GM23338 (cell line): ENCODE results near the gene TTPAL.

ENCODE experiments used
- CREB1 ChIP-seq: fragments of 250-450 bp; sonication (Bioruptor Pico); IDR thresholded peaks from 2 replicates; pipeline ENCODE4 v1.5.0; 2020; ENCODE audit warnings: low read depth, mild to moderate bottlenecking, moderate library complexity
- EZH2 ChIP-seq: fragments of 200-600 bp; sonication (generic); IDR thresholded peaks from one replicate; pipeline ENCODE4 v1.8.0; 2017; ENCODE audit warnings: antibody characterized with exemption, mild to moderate bottlenecking, low read depth; ENCODE audit not compliant: unreplicated experiment
- EZH2phosphoT487 ChIP-seq: fragments of 200-600 bp; sonication (generic); IDR thresholded peaks from one replicate; pipeline ENCODE4 v1.8.1; 2018; ENCODE audit warnings: antibody characterized with exemption; ENCODE audit not compliant: unreplicated experiment
- JUNB ChIP-seq: IDR thresholded peaks from one replicate; pipeline ENCODE4 v1.6.1; 2016; ENCODE audit warnings: antibody characterized with exemption; ENCODE audit not compliant: unreplicated experiment
- NANOG ChIP-seq: IDR thresholded peaks from 2 replicates; pipeline ENCODE4 v1.6.1; 2016; ENCODE audit warnings: antibody characterized with exemption, borderline replicate concordance
- POLR2AphosphoS5 ChIP-seq: IDR thresholded peaks from 2 replicates; pipeline ENCODE4 v1.6.1; 2016; ENCODE audit warnings: antibody characterized with exemption, low read depth
- STAT1 ChIP-seq: IDR thresholded peaks from one replicate; pipeline ENCODE4 v1.6.1; 2016; ENCODE audit warnings: antibody characterized with exemption; ENCODE audit not compliant: unreplicated experiment
- ZNF114 ChIP-seq: fragments of 250-450 bp; sonication (Bioruptor Pico); IDR thresholded peaks from 2 replicates; pipeline ENCODE4 v1.5.0; 2020; ENCODE audit warnings: mild to moderate bottlenecking, moderate library complexity
- ZNF331 ChIP-seq: fragments of 250-450 bp; sonication (Bioruptor Pico); IDR thresholded peaks from 2 replicates; pipeline ENCODE4 v1.5.0; 2020; ENCODE audit warnings: low read depth, mild to moderate bottlenecking, moderate library complexity
- TF ChIP-seq, protein P1 (sequence below), 2 experiments: fragments of 200-600 bp in 1 of 2; sonication (generic) in 1 of 2; conservative IDR thresholded peaks; 2 replicates each; pipeline versions ENCODE4 v1.5.1 to v1.6.1; 2016 to 2017; ENCODE audit warnings: antibody characterized with exemption in 2 of 2, low read depth in 2 of 2, mild to moderate bottlenecking in 2 of 2, moderate library complexity in 1 of 2
- TF ChIP-seq, protein P2 (sequence below): IDR thresholded peaks from one replicate; pipeline ENCODE4 v1.6.1; 2018; ENCODE audit warnings: antibody characterized with exemption; ENCODE audit not compliant: unreplicated experiment
- TF ChIP-seq, protein P3 (sequence below): IDR thresholded peaks from 2 replicates; pipeline ENCODE4 v1.6.1; 2016; ENCODE audit warnings: antibody characterized with exemption

DNA sequence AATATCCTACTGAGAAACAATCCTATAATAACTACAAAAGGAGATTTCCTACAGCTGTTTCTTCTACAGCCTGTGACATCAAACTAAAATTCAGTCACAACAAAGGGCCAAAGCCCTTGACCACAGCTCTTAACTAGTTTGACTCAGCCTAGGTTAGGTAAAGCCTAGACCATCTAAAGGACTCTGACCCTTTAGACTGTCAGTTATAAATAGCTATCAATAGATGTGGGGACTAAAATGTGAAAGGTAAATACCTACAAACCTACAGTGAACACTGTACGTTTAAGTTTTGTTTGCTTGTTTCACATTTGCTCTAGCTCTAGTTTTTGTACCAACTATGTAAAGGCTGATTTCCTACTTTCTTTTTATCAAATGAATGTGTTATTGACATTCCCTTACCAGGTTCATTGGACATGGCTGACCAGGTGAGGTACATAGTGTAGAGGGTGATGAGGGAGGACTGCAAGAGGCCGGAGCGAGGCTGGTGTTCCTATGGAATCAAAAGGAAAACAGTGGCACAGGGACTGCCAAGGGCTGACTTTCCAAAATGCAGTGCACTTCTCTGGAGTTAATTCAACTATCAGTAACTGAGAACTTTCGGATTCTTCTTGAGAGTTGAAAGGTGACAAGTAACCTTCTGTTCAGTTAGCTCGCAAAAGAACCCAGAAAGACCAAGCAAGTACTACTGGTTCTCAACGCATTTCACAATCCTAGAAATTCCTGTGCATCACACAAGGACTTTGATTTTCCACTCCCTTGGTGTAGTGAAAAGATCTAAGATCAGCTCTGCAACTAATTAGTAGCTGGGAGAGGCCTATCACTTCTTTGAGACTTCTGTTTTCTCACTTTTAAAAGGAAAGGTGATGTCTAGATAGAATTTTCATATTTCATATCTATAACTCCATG lies 29.0 kb downstream of the TTPAL start:
- TF ChIP-seq JUNB (no peak), EZH2phosphoT487 (no peak), EZH2 (no peak), POLR2AphosphoS5 (no peak), CREB1 (CRISPR knock-in tag) (no peak), STAT1 (no peak), ZNF114 (CRISPR knock-in tag) (no peak), ZNF331 (no peak), NANOG (no peak)
- TF ChIP-seq, protein P1, sequence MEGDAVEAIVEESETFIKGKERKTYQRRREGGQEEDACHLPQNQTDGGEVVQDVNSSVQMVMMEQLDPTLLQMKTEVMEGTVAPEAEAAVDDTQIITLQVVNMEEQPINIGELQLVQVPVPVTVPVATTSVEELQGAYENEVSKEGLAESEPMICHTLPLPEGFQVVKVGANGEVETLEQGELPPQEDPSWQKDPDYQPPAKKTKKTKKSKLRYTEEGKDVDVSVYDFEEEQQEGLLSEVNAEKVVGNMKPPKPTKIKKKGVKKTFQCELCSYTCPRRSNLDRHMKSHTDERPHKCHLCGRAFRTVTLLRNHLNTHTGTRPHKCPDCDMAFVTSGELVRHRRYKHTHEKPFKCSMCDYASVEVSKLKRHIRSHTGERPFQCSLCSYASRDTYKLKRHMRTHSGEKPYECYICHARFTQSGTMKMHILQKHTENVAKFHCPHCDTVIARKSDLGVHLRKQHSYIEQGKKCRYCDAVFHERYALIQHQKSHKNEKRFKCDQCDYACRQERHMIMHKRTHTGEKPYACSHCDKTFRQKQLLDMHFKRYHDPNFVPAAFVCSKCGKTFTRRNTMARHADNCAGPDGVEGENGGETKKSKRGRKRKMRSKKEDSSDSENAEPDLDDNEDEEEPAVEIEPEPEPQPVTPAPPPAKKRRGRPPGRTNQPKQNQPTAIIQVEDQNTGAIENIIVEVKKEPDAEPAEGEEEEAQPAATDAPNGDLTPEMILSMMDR (conservative IDR thresholded peaks at IDR 0.05; ENCODE audit: low read depth in 2 of 2): no peak
- TF ChIP-seq, protein P2, sequence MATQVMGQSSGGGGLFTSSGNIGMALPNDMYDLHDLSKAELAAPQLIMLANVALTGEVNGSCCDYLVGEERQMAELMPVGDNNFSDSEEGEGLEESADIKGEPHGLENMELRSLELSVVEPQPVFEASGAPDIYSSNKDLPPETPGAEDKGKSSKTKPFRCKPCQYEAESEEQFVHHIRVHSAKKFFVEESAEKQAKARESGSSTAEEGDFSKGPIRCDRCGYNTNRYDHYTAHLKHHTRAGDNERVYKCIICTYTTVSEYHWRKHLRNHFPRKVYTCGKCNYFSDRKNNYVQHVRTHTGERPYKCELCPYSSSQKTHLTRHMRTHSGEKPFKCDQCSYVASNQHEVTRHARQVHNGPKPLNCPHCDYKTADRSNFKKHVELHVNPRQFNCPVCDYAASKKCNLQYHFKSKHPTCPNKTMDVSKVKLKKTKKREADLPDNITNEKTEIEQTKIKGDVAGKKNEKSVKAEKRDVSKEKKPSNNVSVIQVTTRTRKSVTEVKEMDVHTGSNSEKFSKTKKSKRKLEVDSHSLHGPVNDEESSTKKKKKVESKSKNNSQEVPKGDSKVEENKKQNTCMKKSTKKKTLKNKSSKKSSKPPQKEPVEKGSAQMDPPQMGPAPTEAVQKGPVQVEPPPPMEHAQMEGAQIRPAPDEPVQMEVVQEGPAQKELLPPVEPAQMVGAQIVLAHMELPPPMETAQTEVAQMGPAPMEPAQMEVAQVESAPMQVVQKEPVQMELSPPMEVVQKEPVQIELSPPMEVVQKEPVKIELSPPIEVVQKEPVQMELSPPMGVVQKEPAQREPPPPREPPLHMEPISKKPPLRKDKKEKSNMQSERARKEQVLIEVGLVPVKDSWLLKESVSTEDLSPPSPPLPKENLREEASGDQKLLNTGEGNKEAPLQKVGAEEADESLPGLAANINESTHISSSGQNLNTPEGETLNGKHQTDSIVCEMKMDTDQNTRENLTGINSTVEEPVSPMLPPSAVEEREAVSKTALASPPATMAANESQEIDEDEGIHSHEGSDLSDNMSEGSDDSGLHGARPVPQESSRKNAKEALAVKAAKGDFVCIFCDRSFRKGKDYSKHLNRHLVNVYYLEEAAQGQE: no peak
- TF ChIP-seq, protein P3, sequence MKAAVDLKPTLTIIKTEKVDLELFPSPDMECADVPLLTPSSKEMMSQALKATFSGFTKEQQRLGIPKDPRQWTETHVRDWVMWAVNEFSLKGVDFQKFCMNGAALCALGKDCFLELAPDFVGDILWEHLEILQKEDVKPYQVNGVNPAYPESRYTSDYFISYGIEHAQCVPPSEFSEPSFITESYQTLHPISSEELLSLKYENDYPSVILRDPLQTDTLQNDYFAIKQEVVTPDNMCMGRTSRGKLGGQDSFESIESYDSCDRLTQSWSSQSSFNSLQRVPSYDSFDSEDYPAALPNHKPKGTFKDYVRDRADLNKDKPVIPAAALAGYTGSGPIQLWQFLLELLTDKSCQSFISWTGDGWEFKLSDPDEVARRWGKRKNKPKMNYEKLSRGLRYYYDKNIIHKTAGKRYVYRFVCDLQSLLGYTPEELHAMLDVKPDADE: no peak
